Activated effector memory CD4-positive, alpha-beta T cell treated with Interleukin-2 at 50 U/mL for 16 hours (primary cell): ENCODE measurements around the gene TBC1D2B.

ENCODE experiments used
- DNase-seq: peaks from one replicate; pipeline ENCODE4 v3.0.0-alpha.2; 2020

TBC1D2B gene

GRCh38 chr15:78052001-78052401, 25.5 kb downstream of the TBC1D2B start:
- DNase-seq = no peak

DNA sequence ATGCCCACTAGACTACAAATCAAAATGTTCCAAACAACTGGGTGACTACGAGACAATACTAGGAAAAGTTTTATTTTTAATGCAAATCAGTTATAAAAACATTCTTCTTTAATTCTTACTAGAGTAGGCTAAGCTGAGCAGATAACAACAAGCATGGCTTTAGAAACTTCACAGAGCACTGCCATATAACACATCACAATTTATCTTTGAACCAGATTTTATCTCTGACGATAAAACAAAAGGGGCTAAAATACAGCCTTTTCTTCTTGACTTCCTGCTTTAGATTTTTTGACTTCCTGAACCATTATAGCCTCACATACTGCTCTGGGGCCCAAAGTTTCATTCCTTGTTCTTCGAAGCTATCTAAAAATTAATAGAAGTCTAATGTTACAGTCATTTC, 25.9 kb downstream of the TBC1D2B start:
- DNase-seq = no peak

DNA sequence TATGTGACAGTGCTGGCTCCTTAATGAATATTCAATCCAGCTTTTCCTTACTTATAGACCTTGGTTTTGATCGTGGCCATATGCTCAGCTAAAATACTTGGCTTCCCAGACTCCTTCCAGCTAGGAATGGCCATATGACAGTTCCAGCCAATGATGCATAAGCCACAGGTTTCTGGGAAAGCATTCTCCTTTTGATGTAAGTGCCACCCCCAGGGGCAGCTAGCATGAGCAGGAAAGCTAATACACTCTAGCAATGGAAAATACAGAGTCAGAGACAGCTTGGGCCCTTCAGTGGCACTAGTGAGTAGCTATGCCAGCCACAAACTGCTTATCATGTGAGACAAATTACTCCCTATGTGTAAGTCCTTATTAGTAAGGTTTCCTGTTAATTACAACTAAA, 26.7 kb downstream of the TBC1D2B start:
- no peak for DNase-seq

DNA sequence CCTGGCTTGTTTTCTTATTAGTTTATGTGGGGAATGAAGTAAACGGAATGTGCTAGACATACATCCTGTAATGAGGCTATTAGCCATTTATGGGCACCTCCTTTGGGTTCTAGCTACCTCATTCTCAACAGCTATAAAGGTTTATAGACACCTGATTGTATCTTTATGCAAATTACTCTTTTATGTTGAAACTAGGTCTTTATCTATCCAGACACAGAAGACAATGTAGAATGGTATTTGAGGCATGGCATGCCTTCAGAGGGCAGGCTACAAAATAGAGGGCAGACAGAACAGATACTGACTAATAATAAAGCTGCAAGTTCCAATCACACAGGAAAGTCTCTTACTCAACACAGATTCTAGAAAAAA, 27.1 kb downstream of the TBC1D2B start:
- no peak for DNase-seq

DNA sequence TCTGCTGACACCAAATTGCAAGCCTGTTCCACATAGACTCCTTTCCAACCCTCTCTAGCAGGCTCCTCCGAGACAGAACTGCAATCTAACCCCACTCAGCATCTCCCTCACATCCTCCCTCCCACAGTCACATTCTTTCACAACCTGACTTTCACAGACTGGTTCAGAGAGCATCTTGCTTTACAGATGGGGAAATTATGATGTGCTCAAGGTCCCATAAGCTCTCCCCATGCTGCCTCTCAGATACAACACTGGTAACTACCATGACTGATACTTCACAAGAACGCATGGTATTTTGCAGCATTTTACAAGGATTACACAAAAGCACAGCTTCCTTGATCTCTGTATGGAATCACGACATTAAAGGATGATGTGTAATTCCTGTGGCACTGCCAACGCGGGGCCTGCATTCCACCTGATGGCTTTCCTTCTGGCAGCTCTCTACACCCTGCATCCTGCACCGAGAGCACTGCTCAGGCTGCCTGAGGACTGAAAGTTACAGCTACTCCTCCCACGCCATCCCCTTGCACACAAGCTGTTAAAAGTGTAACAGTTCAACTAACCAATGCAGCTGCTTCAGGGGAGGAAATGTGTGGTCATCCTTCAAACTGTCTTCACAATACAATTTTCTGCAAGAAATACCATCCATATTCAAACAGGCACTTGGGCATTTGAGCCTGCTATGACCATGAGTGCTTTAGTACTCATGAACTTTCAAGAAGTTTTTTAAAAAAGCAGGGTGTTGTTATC, 27.6 kb downstream of the TBC1D2B start:
- no peak for DNase-seq

DNA sequence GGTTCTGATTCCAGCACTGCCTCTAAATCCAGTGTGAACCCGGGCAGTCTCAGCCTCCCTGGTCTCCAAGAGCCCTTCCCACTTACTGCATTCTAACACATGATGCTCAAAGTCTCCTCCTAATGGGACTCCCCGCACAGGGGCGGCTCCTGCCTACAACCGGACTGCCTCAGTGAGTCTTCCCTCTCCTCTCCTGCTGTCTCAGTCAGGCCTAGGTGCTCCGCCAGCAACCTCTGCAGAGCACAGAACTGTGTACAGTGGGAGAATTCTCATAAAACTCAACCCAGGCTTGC, 28.9 kb downstream of the TBC1D2B start:
- no peak for DNase-seq

DNA sequence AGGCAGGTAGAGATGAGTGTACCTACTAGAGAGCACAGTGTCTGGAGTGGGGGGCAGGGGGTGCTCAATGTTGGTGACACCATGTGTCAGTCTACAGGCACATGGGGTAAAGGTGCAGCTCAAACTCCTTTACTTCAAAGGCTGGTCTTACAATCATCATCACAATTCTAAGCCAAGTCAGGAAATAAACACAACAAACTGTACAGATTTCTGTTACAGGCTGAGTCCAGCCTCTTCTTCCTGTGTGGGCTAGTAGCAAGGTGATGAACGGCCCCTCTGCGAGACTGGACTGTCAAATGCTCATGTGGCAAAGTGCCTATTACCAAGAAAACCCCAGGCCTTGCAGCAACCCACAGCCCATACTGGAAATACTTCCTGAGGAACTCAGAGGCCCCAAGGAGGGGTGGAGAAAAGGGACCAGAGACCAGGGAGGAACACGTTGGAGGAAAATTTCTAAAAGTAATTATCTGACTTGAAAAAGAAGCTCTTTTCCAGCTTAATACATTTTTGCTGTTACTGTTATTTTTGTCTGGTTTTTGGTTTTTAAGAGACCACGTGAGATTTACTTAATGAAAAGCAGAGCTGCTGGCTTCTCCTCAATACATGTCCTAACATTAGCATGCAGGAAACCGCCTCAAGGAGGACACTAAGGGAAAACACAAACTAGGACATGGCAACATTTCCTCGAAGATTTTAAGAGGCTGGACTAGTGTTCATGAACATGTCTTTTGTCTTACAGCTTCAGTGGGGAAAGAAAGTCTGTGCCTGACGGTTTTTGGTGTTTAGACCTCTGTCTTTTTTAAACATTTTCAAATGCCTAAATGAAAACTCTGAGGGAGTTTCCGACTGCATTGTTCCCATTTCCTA, 29.5 kb downstream of the TBC1D2B start:
- no peak for DNase-seq

DNA sequence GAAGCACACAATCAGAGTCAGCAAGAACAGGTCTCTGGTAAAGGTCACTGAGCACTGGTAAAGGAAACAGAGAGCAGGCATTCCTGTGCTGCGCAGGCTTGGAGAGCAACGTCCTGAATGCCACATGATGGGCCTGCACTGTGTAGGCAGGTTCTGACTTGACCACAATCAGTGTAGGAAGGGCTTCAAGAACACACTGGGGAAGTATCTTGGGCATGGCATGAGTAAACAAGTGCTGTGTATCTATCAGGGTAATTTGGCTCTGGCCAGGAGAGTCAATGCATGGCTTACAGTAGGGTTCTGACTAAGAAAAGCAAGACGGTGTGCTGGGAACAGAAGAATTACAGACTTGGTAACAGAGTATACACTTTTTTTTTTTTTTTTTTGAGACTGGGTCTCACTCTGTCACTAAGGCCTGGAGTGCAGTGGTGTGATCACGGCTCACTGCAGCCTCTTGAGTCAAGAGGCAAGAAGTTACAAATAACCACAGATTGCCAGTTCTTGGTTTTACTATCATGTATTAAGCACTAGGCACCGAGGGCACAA, 30.6 kb downstream of the TBC1D2B start:
- DNase-seq = no peak

DNA sequence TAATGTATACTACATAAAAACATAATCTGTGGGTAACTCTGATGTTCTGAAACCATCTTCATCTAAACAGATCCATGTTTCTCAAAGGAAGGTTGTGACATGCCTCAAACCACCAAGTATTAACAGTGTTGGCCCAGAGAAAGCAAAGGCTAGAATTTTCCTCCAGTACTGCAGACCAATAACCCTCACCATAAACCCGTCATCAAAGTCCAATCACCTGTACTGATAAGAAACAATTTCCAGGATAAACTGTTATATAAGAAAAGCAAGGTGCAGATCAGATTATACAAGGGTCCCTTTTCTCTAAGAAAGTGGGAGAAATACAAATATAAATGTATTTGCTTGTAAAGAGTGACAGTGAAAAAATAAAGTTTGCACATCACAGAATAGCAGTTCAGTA, 32.3 kb downstream of the TBC1D2B start:
- DNase-seq = no peak

GRCh38 chr15:78044407-78045155, 32.9 kb downstream of the TBC1D2B start:
- DNase-seq = no peak

DNA sequence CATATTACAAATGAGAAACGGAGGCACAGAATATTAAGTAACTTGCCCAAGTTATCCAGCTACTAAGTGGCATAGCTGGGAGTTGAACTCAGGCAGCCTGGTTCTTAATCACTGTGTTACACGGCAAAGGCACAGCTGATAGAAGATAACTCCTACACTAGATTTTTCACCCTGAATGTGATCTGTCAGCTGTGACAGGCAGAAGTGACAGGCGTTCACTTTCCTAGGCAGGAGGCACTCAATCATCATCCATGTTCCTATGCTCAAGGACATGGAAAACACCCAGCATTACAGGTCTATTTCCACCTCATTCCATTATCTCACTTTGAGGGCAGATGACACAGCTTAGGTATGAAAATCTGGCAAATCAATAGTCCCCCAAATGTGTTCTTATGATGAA, 35.6 kb downstream of the TBC1D2B start:
- no peak for DNase-seq

DNA sequence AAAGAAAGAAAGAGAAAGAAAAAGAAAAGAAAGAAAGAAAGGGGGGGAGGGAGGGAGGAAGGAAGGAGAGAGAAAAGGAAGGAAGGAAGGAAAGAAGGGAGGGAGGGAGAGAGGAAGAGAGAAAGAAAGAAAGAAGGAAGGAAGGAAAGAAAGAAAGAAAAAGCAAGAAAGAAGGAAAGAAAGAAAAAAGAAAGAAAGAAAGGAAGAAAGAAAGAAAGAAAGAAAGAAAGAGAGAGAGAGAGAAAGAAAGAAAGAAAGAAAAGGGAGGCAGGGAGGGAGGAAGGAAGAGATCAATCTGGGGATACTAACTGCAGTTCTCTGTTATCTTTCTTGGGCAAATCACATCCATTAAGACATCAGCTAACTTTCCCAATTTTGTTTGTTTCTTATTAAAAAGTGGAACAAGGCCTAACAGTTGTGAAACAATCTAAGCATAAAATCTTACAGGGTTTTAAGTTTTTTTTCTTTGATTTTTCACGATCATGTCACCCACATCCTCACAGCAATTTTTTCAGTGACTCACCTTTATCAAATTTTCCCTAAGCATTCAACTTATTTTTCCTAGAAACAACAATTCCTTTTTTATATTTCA, 36.8 kb downstream of the TBC1D2B start:
- DNase-seq = no peak

DNA sequence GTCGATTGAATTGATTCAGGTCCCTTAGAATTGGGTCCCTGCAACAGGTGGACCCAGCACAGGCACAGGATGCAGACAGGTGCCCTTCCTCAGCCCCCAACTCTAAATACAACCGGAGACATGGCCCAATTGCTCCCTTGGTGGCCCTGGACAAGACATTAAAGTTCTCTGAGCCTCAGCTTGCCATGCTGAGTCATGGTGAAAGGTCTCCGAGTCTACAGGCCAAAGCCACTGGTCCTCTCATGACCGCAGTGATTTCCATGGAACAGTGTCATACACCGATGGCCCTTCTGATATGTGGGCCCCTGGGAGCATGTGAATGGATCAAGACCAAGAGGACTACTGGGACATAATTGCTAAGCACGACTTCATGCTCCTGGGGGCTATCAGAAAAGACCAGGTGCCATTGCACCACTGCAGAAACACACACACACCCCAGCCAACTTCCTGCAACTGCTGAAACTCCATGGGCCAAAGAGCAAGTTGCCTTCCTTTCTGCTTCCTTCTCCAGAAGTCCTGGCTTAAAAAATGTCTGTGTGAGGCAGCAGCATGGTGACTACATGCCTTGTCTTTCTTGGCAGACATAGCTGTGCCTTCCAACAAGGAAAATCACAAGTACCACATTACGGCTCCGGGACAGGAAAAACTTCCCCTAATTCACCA, 38.8 kb downstream of the TBC1D2B start:
- no peak for DNase-seq

DNA sequence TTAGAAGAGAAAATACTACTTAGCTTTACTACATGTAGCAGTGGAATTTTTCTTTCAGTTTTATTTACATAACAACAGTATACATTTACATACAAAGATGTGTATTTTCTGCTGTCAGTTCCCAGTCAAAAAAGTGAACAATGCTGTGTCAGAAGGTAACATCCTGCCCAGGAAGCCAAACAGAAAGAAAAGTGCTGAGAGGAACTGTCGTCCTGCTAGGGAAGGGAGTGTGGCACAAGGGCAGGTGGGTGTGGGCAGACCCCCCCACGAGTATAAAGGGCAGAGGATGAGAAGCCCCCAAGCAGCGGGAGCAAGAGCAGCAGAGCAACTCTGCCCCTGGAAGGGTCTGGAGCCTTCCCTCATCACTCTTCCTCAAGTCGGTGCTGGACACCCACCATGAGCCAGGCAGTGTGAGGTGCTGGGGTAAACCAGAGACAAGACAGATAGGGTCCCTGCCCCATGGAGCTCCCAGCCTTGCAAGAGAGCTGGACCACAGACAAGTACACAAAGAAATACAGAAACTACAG, 39.7 kb downstream of the TBC1D2B start:
- no peak for DNase-seq

DNA sequence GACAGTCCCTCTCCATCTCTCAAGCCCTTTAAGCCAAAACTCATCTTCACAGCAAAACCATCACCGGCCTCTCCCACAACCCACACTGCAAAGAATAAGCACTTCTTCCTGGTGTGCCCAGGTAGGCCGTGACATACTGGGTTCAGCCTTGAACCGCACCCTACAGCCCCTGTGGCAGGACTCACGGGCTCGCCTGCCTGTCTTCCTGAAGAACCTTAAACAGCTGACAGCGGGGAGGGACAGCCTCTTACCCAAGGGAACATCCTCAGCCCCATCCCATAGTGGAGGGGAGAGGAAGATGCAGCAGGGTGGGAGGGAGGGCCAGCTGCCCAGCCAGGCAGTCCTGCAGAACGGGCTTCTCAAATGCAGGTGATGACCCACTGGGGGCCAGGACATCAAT, 40.2 kb downstream of the TBC1D2B start:
- no peak for DNase-seq

DNA sequence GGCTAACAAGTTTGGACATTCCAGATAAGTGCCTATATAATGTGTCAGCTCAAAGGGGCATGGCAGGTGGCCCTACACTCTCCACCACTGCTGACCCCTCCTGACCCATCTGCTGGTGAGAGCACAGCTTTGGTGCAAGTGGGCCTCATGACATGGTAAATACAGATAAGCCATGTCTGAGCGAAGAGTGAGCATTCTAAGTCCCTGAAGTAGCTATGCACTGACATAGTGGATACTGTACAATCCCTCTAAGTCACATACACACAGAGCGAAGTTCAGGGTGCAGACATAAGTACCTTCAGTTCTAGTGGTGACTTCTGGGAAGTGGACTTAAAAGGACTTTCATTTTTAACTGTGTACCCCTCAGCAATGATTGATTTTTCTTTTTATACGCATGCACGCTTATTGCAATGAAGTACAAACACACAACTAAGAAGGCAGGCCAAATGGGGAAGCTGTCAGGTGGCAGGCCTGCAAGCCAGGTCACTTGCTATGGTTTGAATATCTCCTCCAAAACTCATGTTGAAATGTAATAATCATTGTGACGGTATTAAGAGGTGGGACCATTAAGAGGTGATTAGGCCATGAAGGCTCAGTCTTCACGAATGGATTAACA, 41.5 kb downstream of the TBC1D2B start:
- DNase-seq = no peak

DNA sequence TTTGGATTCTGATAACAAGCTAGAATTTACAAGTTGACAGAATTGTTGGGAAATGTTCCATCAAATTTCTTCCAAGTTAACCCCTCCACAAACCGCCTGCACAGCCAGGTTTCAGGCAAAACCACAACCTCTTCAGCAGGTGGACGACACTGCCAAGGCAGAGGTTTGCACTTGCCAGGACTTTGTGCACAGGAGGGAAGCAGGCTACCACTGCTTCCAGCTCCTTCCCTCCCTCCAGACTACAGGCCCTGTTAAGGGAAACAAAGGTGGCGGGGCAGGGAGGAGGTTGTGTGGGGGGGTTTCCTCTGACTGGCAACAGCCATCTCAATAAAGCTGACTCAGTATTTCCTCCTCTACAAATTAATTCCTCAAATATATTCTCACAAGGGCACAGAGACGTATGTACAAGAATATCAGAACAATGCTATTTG, 42.2 kb downstream of the TBC1D2B start:
- DNase-seq = no peak

DNA sequence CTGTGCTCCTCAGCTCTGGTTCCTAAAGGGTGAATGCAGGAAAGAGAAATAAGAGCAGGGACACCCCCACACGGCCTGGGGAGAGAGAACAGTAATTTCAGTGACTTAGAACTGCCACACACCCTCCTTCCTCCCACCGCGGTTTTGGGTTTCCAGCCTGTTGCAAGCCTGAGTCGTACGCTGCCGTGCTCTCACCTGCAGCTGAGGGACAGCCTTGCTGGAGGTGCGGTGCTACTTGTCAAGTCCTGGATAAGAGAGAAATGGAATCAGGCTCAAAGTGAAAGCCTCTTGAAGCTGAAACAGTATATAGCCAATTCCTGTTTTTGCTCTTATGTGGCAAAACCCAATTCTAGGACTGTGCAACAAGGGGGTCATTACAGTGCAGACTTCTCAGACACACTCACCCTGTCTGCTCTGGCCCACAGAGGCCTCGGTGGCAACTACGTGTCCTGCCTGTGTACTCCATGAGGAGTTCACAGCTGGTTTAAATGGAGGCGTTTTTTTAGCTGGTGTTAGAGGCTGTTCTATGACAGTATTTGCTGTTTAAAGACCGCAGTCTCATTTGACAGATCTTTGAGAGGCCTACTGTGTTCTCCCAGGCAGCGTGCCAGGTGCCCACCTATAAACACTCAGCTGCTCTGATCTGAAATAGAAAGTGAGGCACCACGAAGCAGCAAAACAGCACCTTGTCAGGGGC, 42.9 kb downstream of the TBC1D2B start:
- DNase-seq = peak; percentile 71

DNA sequence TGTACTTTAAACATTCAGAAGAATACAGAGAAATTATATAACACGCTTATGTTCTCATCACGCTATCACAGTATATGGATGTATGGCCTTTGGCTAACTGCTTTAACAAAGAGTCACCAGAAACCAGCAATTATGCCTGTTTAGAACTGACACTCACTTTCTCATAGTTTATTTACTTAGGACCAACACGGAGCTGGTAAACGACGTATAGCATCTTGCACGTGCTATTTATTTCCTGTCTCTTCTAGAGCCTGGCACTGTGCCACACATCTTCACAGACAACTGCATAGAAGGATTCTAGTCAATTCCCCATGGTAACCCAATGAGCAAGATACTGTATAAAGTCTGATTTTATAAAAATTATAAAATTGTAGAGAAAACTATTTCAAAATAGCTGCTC, 43.6 kb downstream of the TBC1D2B start:
- no peak for DNase-seq

DNA sequence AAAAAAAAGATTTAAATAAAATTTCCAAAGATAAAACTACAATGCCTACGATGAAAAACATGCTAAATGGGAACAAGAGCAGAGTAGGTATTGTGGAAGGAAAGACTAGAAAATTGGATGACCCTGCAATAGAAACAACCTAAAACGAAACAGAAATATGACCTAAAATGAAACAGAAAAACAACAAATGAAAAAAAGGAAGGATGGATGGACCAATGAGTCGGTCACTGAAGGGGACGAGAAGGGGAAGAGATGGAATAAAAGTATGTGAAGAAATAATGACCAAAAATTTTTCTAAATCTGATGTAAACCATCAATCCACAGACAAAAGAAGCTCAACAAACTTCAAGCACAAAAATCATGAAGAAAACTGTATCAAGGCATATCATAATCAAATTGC, 44.8 kb downstream of the TBC1D2B start:
- no peak for DNase-seq

DNA sequence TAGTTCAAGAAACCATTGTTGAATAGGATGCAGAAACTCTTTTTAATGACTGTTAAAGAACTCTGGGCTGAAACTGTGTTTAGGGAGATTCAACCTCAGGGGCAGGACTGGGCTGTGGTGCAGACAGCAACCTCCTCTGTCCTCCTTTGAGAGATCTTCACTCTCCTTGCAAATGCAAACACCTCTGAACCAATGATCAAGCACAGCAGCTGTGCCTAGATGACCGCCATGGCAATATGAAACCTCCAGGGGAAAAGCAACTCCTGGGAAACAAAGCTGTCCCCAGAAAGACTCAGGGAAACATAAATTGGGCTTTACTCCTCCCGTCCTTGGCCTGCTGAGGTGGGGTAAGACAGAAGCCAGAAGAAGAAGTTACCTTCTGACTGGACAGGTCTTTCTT, 52.6 kb downstream of the TBC1D2B start:
- no peak for DNase-seq
